ENCODE data around the gene CACNG4. TPM values are rescaled to one million over a fixed set of nuclear protein-coding genes. Genes with fewer than 3 reads are reported as not detected.

The CACNG4 gene
- total RNA-seq, 1 experiment from 2014 or later: not detected

DNA sequence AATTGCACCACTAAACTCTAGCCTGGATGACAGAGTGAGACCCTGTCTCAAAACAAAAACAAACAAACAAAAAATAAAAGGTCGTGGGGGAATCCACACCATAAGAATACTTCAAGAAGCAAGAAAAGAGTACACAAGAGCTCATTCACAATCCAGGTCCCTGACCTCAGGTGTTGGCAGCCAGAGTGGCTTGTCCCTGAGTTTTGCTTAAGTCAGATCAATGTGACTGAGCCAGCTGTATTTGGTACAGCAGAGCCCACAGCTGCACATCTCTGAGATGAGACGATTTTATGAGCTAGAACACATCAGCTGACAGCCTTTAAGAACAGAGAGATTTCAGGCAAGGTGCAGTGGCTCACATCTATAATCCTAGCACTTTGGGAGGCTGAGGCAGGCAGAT lies 102.2 kb downstream of the CACNG4 start:
- BruUV-seq (replicated peaks): no TSS peak
- DNase-seq (ENCODE audit: low read depth, low spot score): no peak
- POLR2A ChIA-PET: no interaction called here

More for the DNA sequence above, 102.2 kb downstream of the CACNG4 start:
- Histone ChIP-seq H3K27ac (ENCODE audit: low read depth, low read length) (no peak overlapping the region), H3K9me2 (ENCODE audit: insufficient read depth) (no peaks in the 10 kb centered on the region), H3K79me2 (ENCODE audit: insufficient read depth, low read length) (no peaks in the 10 kb centered on the region), H3K4me3 (replicated peaks in 1 of 2; ENCODE audit: low read depth in 1 of 2, low read length in 2 of 2) (no peak overlapping the region), H3K36me3 (ENCODE audit: control insufficient read depth in 1 of 2, insufficient read depth in 2 of 2, low read length in 2 of 2) (no peaks in the 10 kb centered on the region), H3K4me2 (ENCODE audit: low read length) (no peak overlapping the region), H2AFZ (ENCODE audit: low read depth, low read length, poor library complexity, severe bottlenecking) (no peak overlapping the region), H3K9me3 (ENCODE audit: control insufficient read depth in 1 of 2, insufficient read depth in 1 of 2, low read depth in 1 of 2, low read length in 2 of 2) (no peaks in the 10 kb centered on the region), H3K9ac (ENCODE audit: low read length) (no peak overlapping the region), H4K20me1 (ENCODE audit: insufficient read depth) (no peaks in the 10 kb centered on the region), H3K4me1 (ENCODE audit: control insufficient read depth in 1 of 2, insufficient read depth in 2 of 2, low read length in 2 of 2) (no peaks in the 10 kb centered on the region), H3K27me3 (ENCODE audit: insufficient read depth, low read length) (no peaks in the 10 kb centered on the region)
- TF ChIP-seq, protein P1, sequence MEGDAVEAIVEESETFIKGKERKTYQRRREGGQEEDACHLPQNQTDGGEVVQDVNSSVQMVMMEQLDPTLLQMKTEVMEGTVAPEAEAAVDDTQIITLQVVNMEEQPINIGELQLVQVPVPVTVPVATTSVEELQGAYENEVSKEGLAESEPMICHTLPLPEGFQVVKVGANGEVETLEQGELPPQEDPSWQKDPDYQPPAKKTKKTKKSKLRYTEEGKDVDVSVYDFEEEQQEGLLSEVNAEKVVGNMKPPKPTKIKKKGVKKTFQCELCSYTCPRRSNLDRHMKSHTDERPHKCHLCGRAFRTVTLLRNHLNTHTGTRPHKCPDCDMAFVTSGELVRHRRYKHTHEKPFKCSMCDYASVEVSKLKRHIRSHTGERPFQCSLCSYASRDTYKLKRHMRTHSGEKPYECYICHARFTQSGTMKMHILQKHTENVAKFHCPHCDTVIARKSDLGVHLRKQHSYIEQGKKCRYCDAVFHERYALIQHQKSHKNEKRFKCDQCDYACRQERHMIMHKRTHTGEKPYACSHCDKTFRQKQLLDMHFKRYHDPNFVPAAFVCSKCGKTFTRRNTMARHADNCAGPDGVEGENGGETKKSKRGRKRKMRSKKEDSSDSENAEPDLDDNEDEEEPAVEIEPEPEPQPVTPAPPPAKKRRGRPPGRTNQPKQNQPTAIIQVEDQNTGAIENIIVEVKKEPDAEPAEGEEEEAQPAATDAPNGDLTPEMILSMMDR (IDR thresholded peaks at IDR 0.05 in 2 of 3, conservative IDR thresholded peaks at IDR 0.05 in 1 of 3; ENCODE audit: borderline replicate concordance in 1 of 3, insufficient read depth in 1 of 3, low read depth in 2 of 3, low read length in 2 of 3): no peak
- TF ChIP-seq SIN3A (IDR thresholded peaks at IDR 0.05; ENCODE audit: low read depth): no peak
- TF ChIP-seq ZNF274 (IDR thresholded peaks at IDR 0.05; ENCODE audit: low read depth, low read length): no peak
- TF ChIP-seq EGR1 (IDR thresholded peaks at IDR 0.05; ENCODE audit: low read depth): no peak
- TF ChIP-seq EZH2phosphoT487 (IDR thresholded peaks at IDR 0.05; ENCODE audit: borderline replicate concordance): no peak
- no peak for TF ChIP-seq RAD21 (IDR thresholded peaks at IDR 0.05; ENCODE audit: low read depth)
- no peak for TF ChIP-seq JUND (IDR thresholded peaks at IDR 0.05)
- intact Hi-C loops (cut with micrococcal nuclease): no loop called here
- CTCF ChIA-PET: no interaction called here
- RAD21 ChIA-PET (ENCODE audit: low non-redundant PET in 1 of 2, low total read pairs in 2 of 2, uncharacterized antibody in 2 of 2, unreplicated experiment in 2 of 2): no interaction called here
- no peak for ATAC-seq

Data from HCT116 (cell line).